BJ (cell line): ENCODE data around the gene TNFRSF4. TPM values are rescaled to one million over a fixed set of nuclear protein-coding genes. Genes with fewer than 3 reads are reported as not detected.

Source experiments
- CTCF ChIA-PET: fragments of 350-600 bp; formaldehyde crosslinking; extraction: SDS; loops from one replicate; lab custom pipeline; 2021; ENCODE audit warnings: antibody characterized with exemption, inconsistent platforms; lab: Yijun Ruan, JAX
- POLR2A ChIA-PET: fragments of 300-600 bp; sonication (Branson Sonifier 250); formaldehyde crosslinking; extraction: SDS; loops from one replicate; lab custom pipeline; 2021; ENCODE audit warnings: antibody characterized with exemption; lab: Charles Lee
- DNase-seq: peaks from one replicate; pipeline ENCODE4 v3.0.0-alpha.2; 2011; ENCODE audit warnings: low read depth
- H3K27me3 ChIP-seq: 2 replicates; pipeline ENCODE4 v1.6.0; 2011; ENCODE audit warnings: low read length; ENCODE audit not compliant: control insufficient read depth, insufficient read depth
- H3K36me3 ChIP-seq: 2 replicates; pipeline ENCODE4 v1.5.1; 2011; ENCODE audit warnings: low read length; ENCODE audit not compliant: control insufficient read depth, insufficient read depth
- H3K4me3 ChIP-seq: 2 replicates; pipeline ENCODE4 v1.5.1; 2011; ENCODE audit warnings: low read depth, mild to moderate bottlenecking, control low read depth, low read length
- polyA plus RNA-seq: library from polyadenylated mRNA; depleted of rRNA; stranded (reverse); fragments of >200 nt; gene quantifications from 2 replicates; pipeline ENCODE4 v1.2.3, GENCODE V29; 2011
- TF ChIP-seq, protein P1 (sequence below): IDR thresholded peaks from 2 replicates; pipeline ENCODE4 v1.5.1; 2011; ENCODE audit warnings: low read depth, mild to moderate bottlenecking, control low read depth, inconsistent platforms, low read length, moderate library complexity; ENCODE audit not compliant: insufficient read depth

Gene TNFRSF4
- polyA plus RNA-seq, 1 experiment, result not detected

DNA sequence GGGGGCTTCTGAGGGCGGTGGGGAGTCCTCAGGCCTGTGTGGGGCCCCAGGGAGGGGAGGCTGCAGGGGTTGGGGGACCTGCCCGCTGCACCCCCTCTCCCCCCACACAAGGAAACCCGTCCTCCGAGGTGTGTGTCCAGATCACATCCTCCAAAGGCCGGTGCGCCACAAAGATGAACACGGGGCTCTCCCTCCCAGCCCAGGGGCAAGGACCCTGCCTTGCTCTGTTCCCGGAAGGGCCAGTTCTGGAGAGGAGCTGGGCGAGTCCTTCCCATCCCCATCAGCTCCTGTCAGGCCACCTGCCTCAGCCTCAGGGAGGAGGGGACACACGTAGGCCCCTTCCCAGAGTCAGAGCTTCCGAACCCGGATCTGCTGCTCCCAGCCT, 42.8 kb downstream of the TNFRSF4 start:
- Histone ChIP-seq H3K36me3 (no peaks in the 10 kb centered on the region), H3K4me3 (no peak overlapping the region), H3K27me3 (peaks cover 18% of the 10 kb centered on the region)
- ChIA-PET POLR2A (no interaction called here), CTCF (no interaction called here)
- DNase-seq, result no peak
- TF ChIP-seq, protein P1, sequence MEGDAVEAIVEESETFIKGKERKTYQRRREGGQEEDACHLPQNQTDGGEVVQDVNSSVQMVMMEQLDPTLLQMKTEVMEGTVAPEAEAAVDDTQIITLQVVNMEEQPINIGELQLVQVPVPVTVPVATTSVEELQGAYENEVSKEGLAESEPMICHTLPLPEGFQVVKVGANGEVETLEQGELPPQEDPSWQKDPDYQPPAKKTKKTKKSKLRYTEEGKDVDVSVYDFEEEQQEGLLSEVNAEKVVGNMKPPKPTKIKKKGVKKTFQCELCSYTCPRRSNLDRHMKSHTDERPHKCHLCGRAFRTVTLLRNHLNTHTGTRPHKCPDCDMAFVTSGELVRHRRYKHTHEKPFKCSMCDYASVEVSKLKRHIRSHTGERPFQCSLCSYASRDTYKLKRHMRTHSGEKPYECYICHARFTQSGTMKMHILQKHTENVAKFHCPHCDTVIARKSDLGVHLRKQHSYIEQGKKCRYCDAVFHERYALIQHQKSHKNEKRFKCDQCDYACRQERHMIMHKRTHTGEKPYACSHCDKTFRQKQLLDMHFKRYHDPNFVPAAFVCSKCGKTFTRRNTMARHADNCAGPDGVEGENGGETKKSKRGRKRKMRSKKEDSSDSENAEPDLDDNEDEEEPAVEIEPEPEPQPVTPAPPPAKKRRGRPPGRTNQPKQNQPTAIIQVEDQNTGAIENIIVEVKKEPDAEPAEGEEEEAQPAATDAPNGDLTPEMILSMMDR, result no peak

GRCh38 chr1:1170215-1171091, 43.5 kb downstream of the TNFRSF4 start:
- TF ChIP-seq, protein P1, result no peak
- CTCF ChIA-PET, result interaction anchor here (1.0 to 1.5 kb wide), 2 partner anchors 48 to 72 kb away, joined by 3 read pairs; no protein-coding TSS in a partner anchor
- Histone ChIP-seq H3K36me3 (no peaks in the 10 kb centered on the region), H3K4me3 (no peak overlapping the region), H3K27me3 (peaks cover 16% of the 10 kb centered on the region)
- no peak for DNase-seq
- POLR2A ChIA-PET, result no interaction called here

GRCh38 chr1:1169429-1170214, 44.3 kb downstream of the TNFRSF4 start:
- Histone ChIP-seq H3K27me3 (peaks cover 17% of the 10 kb centered on the region), H3K36me3 (no peaks in the 10 kb centered on the region), H3K4me3 (no peak overlapping the region)
- DNase-seq, result no peak
- ChIA-PET POLR2A (no interaction called here), CTCF (interaction anchor here (0.7 to 1.5 kb wide), 3 partner anchors 10 to 72 kb away, joined by 3 read pairs; no protein-coding TSS in a partner anchor)
- TF ChIP-seq, protein P1, result no peak

GRCh38 chr1:1168451-1169411, 45.2 kb downstream of the TNFRSF4 start:
- DNase-seq, result no peak
- POLR2A ChIA-PET, result no interaction called here
- Histone ChIP-seq H3K4me3 (no peak overlapping the region), H3K36me3 (no peaks in the 10 kb centered on the region), H3K27me3 (peaks cover 14% of the 10 kb centered on the region)
- CTCF ChIA-PET, result interaction anchor here (1.0 to 1.5 kb wide), 2 partner anchors 46 to 73 kb away, joined by 3 read pairs; no protein-coding TSS in a partner anchor
- TF ChIP-seq, protein P1, result no peak
